Neural cell (in vitro differentiated cells): ENCODE measurements around the gene AGRP.

Experiments used
- EP300 ChIP-seq: fragments of 450-650 bp; conservative IDR thresholded peaks from 2 replicates; pipeline ENCODE4 v1.6.1; 2014; ENCODE audit warnings: antibody characterized with exemption, mild to moderate bottlenecking, moderate library complexity; ENCODE audit not compliant: poor library complexity, severe bottlenecking
- EZH2 ChIP-seq: fragments of 200-600, 300-800 bp; shearing (Covaris generic), sonication (generic); IDR thresholded peaks from 2 replicates; pipeline ENCODE4 v1.6.1; 2014; ENCODE audit warnings: antibody characterized with exemption, low read length, borderline replicate concordance, mild to moderate bottlenecking; ENCODE audit not compliant: insufficient read depth, poor library complexity, severe bottlenecking
- MXI1 ChIP-seq: fragments of 450-650 bp; conservative IDR thresholded peaks from 2 replicates; pipeline ENCODE4 v1.6.1; 2014; ENCODE audit warnings: antibody characterized with exemption, mild to moderate bottlenecking; ENCODE audit not compliant: poor library complexity, severe bottlenecking
- POLR2AphosphoS5 ChIP-seq: IDR thresholded peaks from 2 replicates; pipeline ENCODE4 v1.6.1; 2012
- SMC3 ChIP-seq: fragments of 450-650 bp; conservative IDR thresholded peaks from 2 replicates; pipeline ENCODE4 v1.6.1; 2014; ENCODE audit warnings: antibody characterized with exemption, mild to moderate bottlenecking, moderate library complexity; ENCODE audit not compliant: poor library complexity
- TF ChIP-seq, protein P1 (sequence below): fragments of 450-650 bp; IDR thresholded peaks from 2 replicates; pipeline ENCODE4 v1.5.1; 2014; ENCODE audit warnings: antibody characterized with exemption, mild to moderate bottlenecking, moderate library complexity; ENCODE audit not compliant: poor library complexity, severe bottlenecking
- TF ChIP-seq, protein P2 (sequence below): IDR thresholded peaks from 2 replicates; pipeline ENCODE4 v1.6.1; 2012; ENCODE audit warnings: borderline replicate concordance

DNA sequence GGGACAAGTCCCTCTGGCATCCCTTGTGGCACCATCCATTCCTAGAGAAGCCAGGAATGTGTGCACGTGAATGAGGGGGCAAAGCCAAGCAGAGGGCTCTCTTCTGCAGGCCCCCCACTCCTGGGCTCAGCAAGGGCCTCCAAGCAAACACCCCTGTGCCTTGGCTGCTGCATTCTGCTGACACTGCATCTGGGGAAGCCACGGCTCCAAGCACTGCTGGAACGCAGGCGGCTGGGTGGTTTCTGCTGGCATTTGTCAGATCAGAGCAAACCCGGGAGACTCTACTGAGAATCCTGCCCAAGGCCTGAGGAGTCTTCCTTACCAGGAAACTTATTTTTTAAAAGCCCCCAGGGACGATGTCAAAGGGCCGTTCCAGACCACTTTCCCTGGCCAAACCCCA lies 25.7 kb downstream of the AGRP start:
- no peak for TF ChIP-seq MXI1
- TF ChIP-seq, protein P1, sequence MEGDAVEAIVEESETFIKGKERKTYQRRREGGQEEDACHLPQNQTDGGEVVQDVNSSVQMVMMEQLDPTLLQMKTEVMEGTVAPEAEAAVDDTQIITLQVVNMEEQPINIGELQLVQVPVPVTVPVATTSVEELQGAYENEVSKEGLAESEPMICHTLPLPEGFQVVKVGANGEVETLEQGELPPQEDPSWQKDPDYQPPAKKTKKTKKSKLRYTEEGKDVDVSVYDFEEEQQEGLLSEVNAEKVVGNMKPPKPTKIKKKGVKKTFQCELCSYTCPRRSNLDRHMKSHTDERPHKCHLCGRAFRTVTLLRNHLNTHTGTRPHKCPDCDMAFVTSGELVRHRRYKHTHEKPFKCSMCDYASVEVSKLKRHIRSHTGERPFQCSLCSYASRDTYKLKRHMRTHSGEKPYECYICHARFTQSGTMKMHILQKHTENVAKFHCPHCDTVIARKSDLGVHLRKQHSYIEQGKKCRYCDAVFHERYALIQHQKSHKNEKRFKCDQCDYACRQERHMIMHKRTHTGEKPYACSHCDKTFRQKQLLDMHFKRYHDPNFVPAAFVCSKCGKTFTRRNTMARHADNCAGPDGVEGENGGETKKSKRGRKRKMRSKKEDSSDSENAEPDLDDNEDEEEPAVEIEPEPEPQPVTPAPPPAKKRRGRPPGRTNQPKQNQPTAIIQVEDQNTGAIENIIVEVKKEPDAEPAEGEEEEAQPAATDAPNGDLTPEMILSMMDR: no peak
- TF ChIP-seq EP300: no peak
- no peak for TF ChIP-seq POLR2AphosphoS5
- no peak for TF ChIP-seq EZH2
- no peak for TF ChIP-seq SMC3
- TF ChIP-seq, protein P2, sequence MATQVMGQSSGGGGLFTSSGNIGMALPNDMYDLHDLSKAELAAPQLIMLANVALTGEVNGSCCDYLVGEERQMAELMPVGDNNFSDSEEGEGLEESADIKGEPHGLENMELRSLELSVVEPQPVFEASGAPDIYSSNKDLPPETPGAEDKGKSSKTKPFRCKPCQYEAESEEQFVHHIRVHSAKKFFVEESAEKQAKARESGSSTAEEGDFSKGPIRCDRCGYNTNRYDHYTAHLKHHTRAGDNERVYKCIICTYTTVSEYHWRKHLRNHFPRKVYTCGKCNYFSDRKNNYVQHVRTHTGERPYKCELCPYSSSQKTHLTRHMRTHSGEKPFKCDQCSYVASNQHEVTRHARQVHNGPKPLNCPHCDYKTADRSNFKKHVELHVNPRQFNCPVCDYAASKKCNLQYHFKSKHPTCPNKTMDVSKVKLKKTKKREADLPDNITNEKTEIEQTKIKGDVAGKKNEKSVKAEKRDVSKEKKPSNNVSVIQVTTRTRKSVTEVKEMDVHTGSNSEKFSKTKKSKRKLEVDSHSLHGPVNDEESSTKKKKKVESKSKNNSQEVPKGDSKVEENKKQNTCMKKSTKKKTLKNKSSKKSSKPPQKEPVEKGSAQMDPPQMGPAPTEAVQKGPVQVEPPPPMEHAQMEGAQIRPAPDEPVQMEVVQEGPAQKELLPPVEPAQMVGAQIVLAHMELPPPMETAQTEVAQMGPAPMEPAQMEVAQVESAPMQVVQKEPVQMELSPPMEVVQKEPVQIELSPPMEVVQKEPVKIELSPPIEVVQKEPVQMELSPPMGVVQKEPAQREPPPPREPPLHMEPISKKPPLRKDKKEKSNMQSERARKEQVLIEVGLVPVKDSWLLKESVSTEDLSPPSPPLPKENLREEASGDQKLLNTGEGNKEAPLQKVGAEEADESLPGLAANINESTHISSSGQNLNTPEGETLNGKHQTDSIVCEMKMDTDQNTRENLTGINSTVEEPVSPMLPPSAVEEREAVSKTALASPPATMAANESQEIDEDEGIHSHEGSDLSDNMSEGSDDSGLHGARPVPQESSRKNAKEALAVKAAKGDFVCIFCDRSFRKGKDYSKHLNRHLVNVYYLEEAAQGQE: no peak
